Measurements from ENCODE around the gene DLX6. TPM values are rescaled to one million over a fixed set of nuclear protein-coding genes. Genes with fewer than 3 reads are reported as not detected.

DLX6 gene
- total RNA-seq, 1 experiment from 2014 or later: not detected

DNA sequence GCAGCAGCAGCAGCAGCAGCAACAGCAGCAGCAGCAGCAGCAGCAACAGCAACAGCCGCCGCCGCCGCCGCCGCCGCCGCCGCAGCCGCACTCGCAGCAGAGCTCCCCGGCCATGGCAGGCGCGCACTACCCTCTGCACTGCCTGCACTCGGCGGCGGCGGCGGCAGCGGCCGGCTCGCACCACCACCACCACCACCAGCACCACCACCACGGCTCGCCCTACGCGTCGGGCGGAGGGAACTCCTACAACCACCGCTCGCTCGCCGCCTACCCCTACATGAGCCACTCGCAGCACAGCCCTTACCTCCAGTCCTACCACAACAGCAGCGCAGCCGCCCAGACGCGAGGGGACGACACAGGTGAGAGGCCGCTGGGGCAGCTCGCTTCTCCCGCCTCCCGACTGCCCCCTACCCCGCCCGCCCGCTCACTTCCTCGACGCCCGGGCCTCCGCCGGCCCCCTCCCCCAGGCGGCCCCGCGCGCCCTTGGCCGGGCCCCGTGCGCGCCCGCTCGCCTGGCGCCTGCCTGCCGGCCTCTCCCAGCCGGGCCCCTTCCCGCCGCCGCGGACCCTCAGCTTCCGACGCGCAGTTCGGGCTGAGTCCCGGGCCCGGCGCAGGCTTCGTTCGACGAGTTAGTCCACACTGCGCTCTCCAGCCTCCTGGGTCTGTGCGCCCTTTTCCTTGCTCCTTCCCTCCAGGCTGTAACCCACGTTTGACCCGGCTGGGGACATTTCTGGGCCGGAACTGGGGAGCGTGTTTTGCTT, 882 bp downstream of the DLX6 start:
- Mint-ChIP-seq H3K36me3 (ENCODE audit: insufficient read depth, unreplicated experiment) (no peaks in the 10 kb centered on the region), H3K9me3 (ENCODE audit: unreplicated experiment) (no peaks in the 10 kb centered on the region), H3K4me3 (ENCODE audit: unreplicated experiment) (peak overlapping the region; percentile 77), H3K27ac (ENCODE audit: low read depth, unreplicated experiment) (no peak overlapping the region), H3K27me3 (ENCODE audit: insufficient read depth, unreplicated experiment) (peaks cover 38% of the 10 kb centered on the region), H3K4me1 (ENCODE audit: insufficient read depth, unreplicated experiment) (no peaks in the 10 kb centered on the region)
- peak; percentile 14 for DNase-seq (ENCODE audit: unreplicated experiment)
- no TSS peak for BruUV-seq (replicated peaks)
- POLR2A ChIA-PET: no interaction called here
- intact Hi-C loops (cut with micrococcal nuclease): no loop called here
- CTCF ChIA-PET: interaction anchor here (0.6 to 1.0 kb wide), 2 partner anchors 12 to 20 kb away, joined by 3 to 4 read pairs; no protein-coding TSS in a partner anchor
- TF ChIP-seq, protein P1, sequence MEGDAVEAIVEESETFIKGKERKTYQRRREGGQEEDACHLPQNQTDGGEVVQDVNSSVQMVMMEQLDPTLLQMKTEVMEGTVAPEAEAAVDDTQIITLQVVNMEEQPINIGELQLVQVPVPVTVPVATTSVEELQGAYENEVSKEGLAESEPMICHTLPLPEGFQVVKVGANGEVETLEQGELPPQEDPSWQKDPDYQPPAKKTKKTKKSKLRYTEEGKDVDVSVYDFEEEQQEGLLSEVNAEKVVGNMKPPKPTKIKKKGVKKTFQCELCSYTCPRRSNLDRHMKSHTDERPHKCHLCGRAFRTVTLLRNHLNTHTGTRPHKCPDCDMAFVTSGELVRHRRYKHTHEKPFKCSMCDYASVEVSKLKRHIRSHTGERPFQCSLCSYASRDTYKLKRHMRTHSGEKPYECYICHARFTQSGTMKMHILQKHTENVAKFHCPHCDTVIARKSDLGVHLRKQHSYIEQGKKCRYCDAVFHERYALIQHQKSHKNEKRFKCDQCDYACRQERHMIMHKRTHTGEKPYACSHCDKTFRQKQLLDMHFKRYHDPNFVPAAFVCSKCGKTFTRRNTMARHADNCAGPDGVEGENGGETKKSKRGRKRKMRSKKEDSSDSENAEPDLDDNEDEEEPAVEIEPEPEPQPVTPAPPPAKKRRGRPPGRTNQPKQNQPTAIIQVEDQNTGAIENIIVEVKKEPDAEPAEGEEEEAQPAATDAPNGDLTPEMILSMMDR (IDR thresholded peaks at IDR 0.05; ENCODE audit: unreplicated experiment): no peak

GRCh38 chr7:97006816-97007582, 1.6 kb downstream of the DLX6 start:
- no peak for DNase-seq (ENCODE audit: unreplicated experiment)
- no peaks in the 10 kb centered on the region for H3K36me3 Mint-ChIP-seq (ENCODE audit: insufficient read depth, unreplicated experiment)
- ChIA-PET CTCF (interaction anchor here (0.6 to 1.0 kb wide), 2 partner anchors 21 to 480 kb away, joined by 3 read pairs; no protein-coding TSS in a partner anchor), POLR2A (no interaction called here)
- peaks cover 46% of the 10 kb centered on the region for H3K27me3 Mint-ChIP-seq (ENCODE audit: insufficient read depth, unreplicated experiment)
- BruUV-seq (replicated peaks): no TSS peak
- peak overlapping the region; percentile 77 for H3K4me3 Mint-ChIP-seq (ENCODE audit: unreplicated experiment)
- no peak overlapping the region for H3K27ac Mint-ChIP-seq (ENCODE audit: low read depth, unreplicated experiment)
- no peaks in the 10 kb centered on the region for H3K9me3 Mint-ChIP-seq (ENCODE audit: unreplicated experiment)
- intact Hi-C loops (cut with micrococcal nuclease): no loop called here
- TF ChIP-seq, protein P1 (IDR thresholded peaks at IDR 0.05; ENCODE audit: unreplicated experiment): no peak
- H3K4me1 Mint-ChIP-seq (ENCODE audit: insufficient read depth, unreplicated experiment): no peaks in the 10 kb centered on the region

DNA sequence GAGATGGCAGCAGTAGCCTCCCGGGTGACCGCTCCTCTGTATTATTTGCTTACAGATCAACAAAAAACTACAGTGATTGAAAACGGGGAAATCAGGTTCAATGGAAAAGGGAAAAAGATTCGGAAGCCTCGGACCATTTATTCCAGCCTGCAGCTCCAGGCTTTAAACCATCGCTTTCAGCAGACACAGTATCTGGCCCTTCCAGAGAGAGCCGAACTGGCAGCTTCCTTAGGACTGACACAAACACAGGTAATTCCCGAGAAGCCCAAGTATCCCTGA, 2.2 kb downstream of the DLX6 start:
- intact Hi-C loops (cut with micrococcal nuclease): no loop called here
- no peak overlapping the region for H3K4me3 Mint-ChIP-seq (ENCODE audit: unreplicated experiment)

More for the DNA sequence above, 2.2 kb downstream of the DLX6 start:
- no peak overlapping the region for H3K27ac Mint-ChIP-seq (ENCODE audit: low read depth, unreplicated experiment)
- POLR2A ChIA-PET: no interaction called here
- H3K4me1 Mint-ChIP-seq (ENCODE audit: insufficient read depth, unreplicated experiment): no peaks in the 10 kb centered on the region
- no peaks in the 10 kb centered on the region for H3K9me3 Mint-ChIP-seq (ENCODE audit: unreplicated experiment)
- H3K36me3 Mint-ChIP-seq (ENCODE audit: insufficient read depth, unreplicated experiment): no peaks in the 10 kb centered on the region
- TF ChIP-seq, protein P1 (IDR thresholded peaks at IDR 0.05; ENCODE audit: unreplicated experiment): no peak
- CTCF ChIA-PET: interaction anchor here (0.6 to 1.0 kb wide), 2 partner anchors 21 to 480 kb away, joined by 3 read pairs; no protein-coding TSS in a partner anchor
- BruUV-seq (replicated peaks): no TSS peak
- DNase-seq (ENCODE audit: unreplicated experiment): no peak
- H3K27me3 Mint-ChIP-seq (ENCODE audit: insufficient read depth, unreplicated experiment): peaks cover 51% of the 10 kb centered on the region

All from MCF 10A (cell line).